ENCODE data around the gene CA5A. TPM values are rescaled to one million over a fixed set of nuclear protein-coding genes. Genes with fewer than 3 reads are reported as not detected.
A peak's percentile ranks its signal among the peaks of the same experiment; 100 is the strongest.
"Not testable (repeated sequence)": the region's sequence is repeated elsewhere in the genome, so short reads cannot be mapped to it uniquely, and the experiment has no call there.

The CA5A gene
- total RNA-seq, 2 experiments from 2014 or later = not detected

- ChIA-PET CTCF (interaction anchor here (0.7 to 1.4 kb wide), 4 partner anchors 9 to 43 kb away, joined by 3 to 4 read pairs (median 3); no protein-coding TSS in a partner anchor), POLR2A (no interaction called here)
- H3K36me3 Mint-ChIP-seq (ENCODE audit: low read depth) = peaks cover 13% of the 10 kb centered on the region
- no peaks in the 10 kb centered on the region for H3K9me3 Mint-ChIP-seq (ENCODE audit: low read depth)
- DNase-seq = no peak
- no peak overlapping the region for H3K4me3 Mint-ChIP-seq
- H3K27ac Mint-ChIP-seq = peak overlapping the region; percentile 2
- H3K27me3 Mint-ChIP-seq = no peaks in the 10 kb centered on the region
- H3K4me1 Mint-ChIP-seq = peaks cover 25% of the 10 kb centered on the region
- ATAC-seq = no peak
- intact Hi-C loops (cut with DNase I, micrococcal nuclease) = no loop called here
These were observed 12.4 kb upstream of the CA5A start for GRCh38 chr16:87948735-87949070.

- POLR2A ChIA-PET = no interaction called here
- Mint-ChIP-seq H3K27ac (peak overlapping the region; percentile 72), H3K9me3 (ENCODE audit: low read depth) (no peaks in the 10 kb centered on the region), H3K4me3 (no peak overlapping the region), H3K4me1 (peaks cover 20% of the 10 kb centered on the region), H3K27me3 (no peaks in the 10 kb centered on the region), H3K36me3 (ENCODE audit: low read depth) (peaks cover 8% of the 10 kb centered on the region)
- CTCF ChIA-PET = interaction anchor here (0.8 to 1.4 kb wide), 3 partner anchors 10 to 15 kb away, joined by 3 to 4 read pairs (median 3); no protein-coding TSS in a partner anchor
- ATAC-seq (no peak), DNase-seq (no peak)
- intact Hi-C loops (cut with DNase I, micrococcal nuclease) = no loop called here
These were observed 11.8 kb upstream of the CA5A start for GRCh38 chr16:87948119-87948545.

GRCh38 chr16:87947356-87948118 is 11.2 kb upstream of the CA5A start:
- Mint-ChIP-seq H3K4me1 (peaks cover 15% of the 10 kb centered on the region), H3K27ac (peak overlapping the region; percentile 72), H3K36me3 (ENCODE audit: low read depth) (peaks cover 5% of the 10 kb centered on the region), H3K27me3 (no peaks in the 10 kb centered on the region), H3K4me3 (no peak overlapping the region), H3K9me3 (ENCODE audit: low read depth) (no peaks in the 10 kb centered on the region)
- no peak for DNase-seq
- ATAC-seq = no peak
- ChIA-PET CTCF (interaction anchor here (0.8 to 1.4 kb wide), 2 partner anchors 13 to 15 kb away, joined by 3 to 4 read pairs; no protein-coding TSS in a partner anchor), POLR2A (no interaction called here)
- intact Hi-C loops (cut with DNase I, micrococcal nuclease) = no loop called here

GRCh38 chr16:87946596-87947347 is 10.4 kb upstream of the CA5A start:
- H3K36me3 Mint-ChIP-seq (ENCODE audit: low read depth) = no peaks in the 10 kb centered on the region
- no peak overlapping the region for H3K27ac Mint-ChIP-seq
- ATAC-seq (no peak), DNase-seq (no peak)
- peaks cover 11% of the 10 kb centered on the region for H3K4me1 Mint-ChIP-seq
- H3K27me3 Mint-ChIP-seq = no peaks in the 10 kb centered on the region
- intact Hi-C loops (cut with DNase I, micrococcal nuclease) = no loop called here
- no peak overlapping the region for H3K4me3 Mint-ChIP-seq
- ChIA-PET CTCF (no interaction called here), POLR2A (no interaction called here)
- no peaks in the 10 kb centered on the region for H3K9me3 Mint-ChIP-seq (ENCODE audit: low read depth)

- no peak for DNase-seq
- CTCF ChIA-PET = no interaction called here
These were observed 9.2 kb upstream of the CA5A start for GRCh38 chr16:87945351-87946042.

GRCh38 chr16:87942680-87943079 is 6.4 kb upstream of the CA5A start:
- POLR2A ChIA-PET = no interaction called here
- H3K4me3 Mint-ChIP-seq = no peak overlapping the region
- H3K9me3 Mint-ChIP-seq (ENCODE audit: low read depth) = peaks cover 4% of the 10 kb centered on the region
- H3K27me3 Mint-ChIP-seq = no peaks in the 10 kb centered on the region
- ATAC-seq (no peak), DNase-seq (no peak)
- H3K4me1 Mint-ChIP-seq = peaks cover 5% of the 10 kb centered on the region
- H3K36me3 Mint-ChIP-seq (ENCODE audit: low read depth) = no peaks in the 10 kb centered on the region
- H3K27ac Mint-ChIP-seq = no peak overlapping the region
- intact Hi-C loops (cut with DNase I, micrococcal nuclease) = no loop called here
- CTCF ChIA-PET = no interaction called here

More at GRCh38 chr16:87945351-87946042, 9.2 kb upstream of the CA5A start:
- Mint-ChIP-seq H3K27ac (no peak overlapping the region), H3K4me3 (no peak overlapping the region), H3K4me1 (peaks cover 8% of the 10 kb centered on the region), H3K36me3 (ENCODE audit: low read depth) (no peaks in the 10 kb centered on the region), H3K9me3 (ENCODE audit: low read depth) (no peaks in the 10 kb centered on the region), H3K27me3 (no peaks in the 10 kb centered on the region)
- intact Hi-C loops (cut with DNase I, micrococcal nuclease) = no loop called here
- POLR2A ChIA-PET = no interaction called here
- no peak for ATAC-seq

- ATAC-seq (no peak), DNase-seq (no peak)
- no peak overlapping the region for H3K4me3 Mint-ChIP-seq
- ChIA-PET CTCF (interaction anchor here (0.6 to 1.2 kb wide), 2 partner anchors 33 to 68 kb away, joined by 3 read pairs; no protein-coding TSS in a partner anchor), POLR2A (no interaction called here)
- intact Hi-C loops (cut with DNase I, micrococcal nuclease) = loop anchor here in 1 of 2 experiments (2.0 kb wide), 1 partner anchor 307 kb away; no protein-coding TSS in a partner anchor
- peaks cover 5% of the 10 kb centered on the region for H3K4me1 Mint-ChIP-seq
- H3K9me3 Mint-ChIP-seq (ENCODE audit: low read depth) = peaks cover 4% of the 10 kb centered on the region
- H3K27me3 Mint-ChIP-seq = no peaks in the 10 kb centered on the region
- H3K27ac Mint-ChIP-seq = no peak overlapping the region
- no peaks in the 10 kb centered on the region for H3K36me3 Mint-ChIP-seq (ENCODE audit: low read depth)
These were observed 3.5 kb upstream of the CA5A start for GRCh38 chr16:87939562-87940423.

GRCh38 chr16:87938412-87938949 is 2.2 kb upstream of the CA5A start:
- Mint-ChIP-seq H3K4me1 (peaks cover 5% of the 10 kb centered on the region), H3K27me3 (no peaks in the 10 kb centered on the region), H3K27ac (no peak overlapping the region), H3K36me3 (ENCODE audit: low read depth) (no peaks in the 10 kb centered on the region), H3K4me3 (no peak overlapping the region), H3K9me3 (ENCODE audit: low read depth) (peaks cover 4% of the 10 kb centered on the region)
- CTCF ChIA-PET = interaction anchor here (0.7 kb wide), 1 partner anchor 165 kb away, joined by 3 read pairs; no protein-coding TSS in a partner anchor
- POLR2A ChIA-PET = no interaction called here
- intact Hi-C loops (cut with DNase I, micrococcal nuclease) = loop anchor here in 1 of 2 experiments (2.0 kb wide), 1 partner anchor 308 kb away; no protein-coding TSS in a partner anchor
- DNase-seq (no peak), ATAC-seq (peak; percentile 30)

GRCh38 chr16:87937231-87937542 is 858 bp upstream of the CA5A start:
- H3K36me3 Mint-ChIP-seq (ENCODE audit: low read depth); H3K27ac Mint-ChIP-seq; POLR2A ChIA-PET; H3K4me1 Mint-ChIP-seq; DNase-seq; CTCF ChIA-PET; H3K9me3 Mint-ChIP-seq (ENCODE audit: low read depth); intact Hi-C loops (cut with DNase I, micrococcal nuclease); H3K27me3 Mint-ChIP-seq; H3K4me3 Mint-ChIP-seq; ATAC-seq: not testable (repeated sequence)

- ATAC-seq; H3K4me1 Mint-ChIP-seq; H3K27me3 Mint-ChIP-seq; intact Hi-C loops (cut with DNase I, micrococcal nuclease); H3K4me3 Mint-ChIP-seq; H3K27ac Mint-ChIP-seq; CTCF ChIA-PET; H3K36me3 Mint-ChIP-seq (ENCODE audit: low read depth); POLR2A ChIA-PET; H3K9me3 Mint-ChIP-seq (ENCODE audit: low read depth); DNase-seq: not testable (repeated sequence)
These were observed 334 bp downstream of the CA5A start for GRCh38 chr16:87936016-87936374.
